CD8-positive, alpha-beta memory T cell (primary cell): Measurements from ENCODE around the gene LIPG. TPM values are rescaled to one million over a fixed set of nuclear protein-coding genes. Genes with fewer than 3 reads are reported as not detected.

Source experiments
- CTCF ChIA-PET: fragments of 350-600 bp; sonication (Branson Sonifier 250); formaldehyde crosslinking; loops from one replicate; lab custom pipeline; 2021; ENCODE audit warnings: antibody characterized with exemption; lab: Charles Lee
- POLR2A ChIA-PET: fragments of 350-600 bp; sonication (Branson Sonifier 250); formaldehyde crosslinking; loops from one replicate; lab custom pipeline; 2021; ENCODE audit warnings: antibody characterized with exemption; lab: Charles Lee
- DNase-seq, 5 donors: peaks; one replicate each; pipeline versions ENCODE4 v3.0.0 to v3.0.0-alpha.2; 2020 to 2022; ENCODE audit warnings: mixed read lengths in 1 of 5
- H3K27ac ChIP-seq: one replicate; pipeline ENCODE4 v1.7.0; 2013; ENCODE audit warnings: low read depth, mild to moderate bottlenecking, low read length, moderate library complexity
- H3K27me3 ChIP-seq: 2 replicates; pipeline ENCODE4 v1.7.0; 2013; ENCODE audit warnings: low read length, mild to moderate bottlenecking; ENCODE audit not compliant: insufficient read depth, poor library complexity, severe bottlenecking
- H3K36me3 ChIP-seq: 2 replicates; pipeline ENCODE4 v1.7.0; 2013; ENCODE audit warnings: mild to moderate bottlenecking, low read length, moderate library complexity; ENCODE audit not compliant: insufficient read depth
- H3K4me1 ChIP-seq: 2 replicates; pipeline ENCODE4 v1.7.0; 2013; ENCODE audit warnings: mild to moderate bottlenecking, low read length, moderate library complexity; ENCODE audit not compliant: insufficient read depth
- H3K4me3 ChIP-seq: 2 replicates; pipeline ENCODE4 v1.7.0; 2013; ENCODE audit warnings: mild to moderate bottlenecking, low read length
- H3K9me3 ChIP-seq: 2 replicates; pipeline ENCODE4 v1.7.0; 2013; ENCODE audit warnings: mild to moderate bottlenecking, low read length
- H3K27ac Mint-ChIP-seq, 8 donors: one replicate each; pipeline ENCODE4 v1.8.0; 2020 to 2021; ENCODE audit warnings: mixed read lengths in 8 of 8, mild to moderate bottlenecking in 6 of 8, inconsistent platforms in 3 of 8, moderate library complexity in 3 of 8
- H3K27me3 Mint-ChIP-seq, 2 donors: one replicate each; pipeline ENCODE4 v1.8.0; 2020 to 2021; ENCODE audit warnings: mixed read lengths in 2 of 2, mild to moderate bottlenecking in 1 of 2, moderate library complexity in 1 of 2
- H3K36me3 Mint-ChIP-seq, 3 donors: one replicate each; pipeline ENCODE4 v1.8.0; 2020 to 2021; ENCODE audit warnings: mixed read lengths in 3 of 3, inconsistent platforms in 1 of 3, mild to moderate bottlenecking in 1 of 3
- H3K4me1 Mint-ChIP-seq, 3 donors: one replicate each; pipeline ENCODE4 v1.8.0; 2020 to 2021; ENCODE audit warnings: mixed read lengths in 3 of 3, inconsistent platforms in 1 of 3, mild to moderate bottlenecking in 1 of 3
- H3K4me3 Mint-ChIP-seq, 7 donors: one replicate each; pipeline ENCODE4 v1.8.0; 2020 to 2021; ENCODE audit warnings: mixed read lengths in 7 of 7, mild to moderate bottlenecking in 6 of 7, moderate library complexity in 4 of 7, inconsistent platforms in 2 of 7
- H3K9me3 Mint-ChIP-seq, 5 donors: one replicate each; pipeline ENCODE4 v1.8.0; 2020 to 2022; ENCODE audit warnings: mixed read lengths in 5 of 5, mild to moderate bottlenecking in 3 of 5, moderate library complexity in 2 of 5, inconsistent platforms in 1 of 5
- polyA plus RNA-seq: library from polyadenylated mRNA; unstranded; fragments of 300-500 nt; fragmentation: Illumina TruSeq; gene quantifications from one replicate; pipeline ENCODE4 v1.2.3, GENCODE V29; 2021
- total RNA-seq, 2 experiments: library from RNA; stranded (reverse); gene quantifications; one replicate each; pipeline ENCODE4 v1.2.3, GENCODE V29; 2021

The LIPG gene
- total and polyA plus RNA-seq, 3 experiments from 2014 or later: not detected

GRCh38 chr18:49639643-49640391 lies 78.0 kb downstream of the LIPG start:
- Histone ChIP-seq H3K9me3 (no peaks in the 10 kb centered on the region), H3K27ac (no peak overlapping the region), H3K4me1 (no peaks in the 10 kb centered on the region), H3K36me3 (no peaks in the 10 kb centered on the region), H3K4me3 (no peak overlapping the region), H3K27me3 (no peaks in the 10 kb centered on the region)
- H3K36me3 Mint-ChIP-seq: peaks cover 0 to 5% (median 0%) of the 10 kb centered on the region in 3 donors
- H3K4me3 Mint-ChIP-seq: no peak overlapping the region
- no peaks in the 10 kb centered on the region for H3K4me1 Mint-ChIP-seq
- CTCF ChIA-PET: no interaction called here
- POLR2A ChIA-PET: no interaction called here
- H3K9me3 Mint-ChIP-seq: peaks cover 0 to 1% (median 0%) of the 10 kb centered on the region in 5 donors
- H3K27me3 Mint-ChIP-seq: peaks cover 3 to 24% of the 10 kb centered on the region in 2 donors
- no peak overlapping the region for H3K27ac Mint-ChIP-seq
- DNase-seq: no peak

DNA sequence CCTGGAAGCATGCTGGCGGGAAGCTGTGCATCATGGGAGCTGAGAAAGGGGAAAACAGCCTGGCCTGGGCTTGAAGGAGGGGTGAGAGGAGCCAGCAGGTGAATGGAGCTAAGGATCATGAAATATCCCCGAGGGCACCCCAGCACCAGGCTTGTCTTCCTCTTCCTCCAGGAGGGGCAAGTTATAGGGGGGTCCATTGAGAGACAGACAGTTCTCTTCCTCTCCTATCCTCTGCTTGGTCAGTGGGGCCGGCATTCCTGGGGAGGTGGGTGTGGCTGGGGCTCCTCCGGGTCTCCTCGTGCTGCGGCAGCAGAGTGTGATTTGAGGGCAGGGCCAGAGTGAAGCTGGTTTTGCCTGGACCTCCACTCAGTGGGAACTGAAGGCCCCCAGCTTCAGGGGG lies 78.9 kb downstream of the LIPG start:
- Mint-ChIP-seq H3K27me3 (peaks cover 3 to 24% of the 10 kb centered on the region in 2 donors), H3K36me3 (peaks cover 0 to 5% (median 0%) of the 10 kb centered on the region in 3 donors), H3K27ac (no peak overlapping the region), H3K4me1 (no peaks in the 10 kb centered on the region), H3K4me3 (no peak overlapping the region), H3K9me3 (peaks cover 0 to 1% (median 0%) of the 10 kb centered on the region in 5 donors)
- Histone ChIP-seq H3K27ac (no peak overlapping the region), H3K4me1 (no peaks in the 10 kb centered on the region), H3K4me3 (no peak overlapping the region), H3K27me3 (no peaks in the 10 kb centered on the region), H3K9me3 (no peaks in the 10 kb centered on the region), H3K36me3 (no peaks in the 10 kb centered on the region)
- no peak for DNase-seq
- ChIA-PET POLR2A (no interaction called here), CTCF (interaction anchor here (1.0 kb wide), 1 partner anchor 130 kb away, joined by 3 read pairs; no protein-coding TSS in a partner anchor)

DNA sequence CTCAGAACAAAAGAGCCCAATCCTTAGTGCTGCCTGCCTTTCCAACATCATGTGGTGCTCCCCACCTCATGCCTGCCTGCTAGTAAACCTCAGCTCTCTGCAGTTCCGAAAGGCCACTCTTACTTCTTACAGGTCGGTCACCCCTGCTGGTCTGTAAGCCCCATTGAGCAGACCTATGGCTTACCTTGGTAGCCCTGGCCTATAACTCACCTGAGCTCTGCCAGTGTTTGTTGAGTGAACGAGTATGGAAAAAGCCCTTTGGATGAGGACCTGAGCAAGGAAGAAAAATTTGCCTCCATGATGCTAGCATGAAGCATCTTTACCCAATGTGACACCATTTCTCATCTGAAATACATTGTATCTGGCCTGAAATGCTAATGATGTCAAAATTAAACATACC lies 83.3 kb downstream of the LIPG start:
- Mint-ChIP-seq H3K27me3 (peaks cover 3 to 14% of the 10 kb centered on the region in 2 donors), H3K27ac (no peak overlapping the region), H3K9me3 (no peaks in the 10 kb centered on the region), H3K4me3 (no peak overlapping the region), H3K4me1 (no peaks in the 10 kb centered on the region), H3K36me3 (no peaks in the 10 kb centered on the region)
- H3K4me3 ChIP-seq: no peak overlapping the region
- no peak overlapping the region for H3K27ac ChIP-seq
- ChIA-PET CTCF (no interaction called here), POLR2A (no interaction called here)
- DNase-seq: no peak
- H3K4me1 ChIP-seq: no peaks in the 10 kb centered on the region
- no peaks in the 10 kb centered on the region for H3K36me3 ChIP-seq
- H3K9me3 ChIP-seq: no peaks in the 10 kb centered on the region
- no peaks in the 10 kb centered on the region for H3K27me3 ChIP-seq

- POLR2A ChIA-PET: no interaction called here
- H3K36me3 ChIP-seq: no peaks in the 10 kb centered on the region
- no peaks in the 10 kb centered on the region for H3K4me1 ChIP-seq
- no peaks in the 10 kb centered on the region for H3K4me1 Mint-ChIP-seq
- H3K9me3 ChIP-seq: no peaks in the 10 kb centered on the region
- no peak overlapping the region for H3K27ac ChIP-seq
- DNase-seq: no peak
- no peaks in the 10 kb centered on the region for H3K36me3 Mint-ChIP-seq
- H3K4me3 ChIP-seq: no peak overlapping the region
- peaks cover 3 to 14% of the 10 kb centered on the region in 2 donors for H3K27me3 Mint-ChIP-seq
- CTCF ChIA-PET: no interaction called here
- no peak overlapping the region for H3K4me3 Mint-ChIP-seq
- no peak overlapping the region for H3K27ac Mint-ChIP-seq
- no peaks in the 10 kb centered on the region for H3K27me3 ChIP-seq
- H3K9me3 Mint-ChIP-seq: no peaks in the 10 kb centered on the region
Observed at GRCh38 chr18:49645841-49646351, 84.0 kb downstream of the LIPG start.

DNA sequence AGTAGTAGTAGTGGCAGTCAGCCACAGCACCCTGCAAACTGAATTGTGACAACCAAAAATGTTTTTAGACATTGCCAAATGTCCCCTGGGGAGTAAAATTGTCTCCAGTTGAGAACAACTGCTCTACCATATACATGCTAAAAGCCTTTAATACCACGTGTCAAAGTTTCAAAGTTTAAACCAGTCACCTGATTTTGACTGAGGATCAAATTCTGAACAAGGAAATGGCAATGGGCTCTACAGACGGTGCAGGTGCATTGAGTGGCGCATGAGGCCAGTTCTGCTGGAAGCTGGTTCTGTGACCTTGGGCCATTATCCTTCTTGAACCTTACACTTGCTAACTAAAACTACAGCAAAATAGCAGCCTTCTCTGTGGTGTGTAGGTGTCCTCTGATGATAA lies 85.0 kb downstream of the LIPG start:
- no peaks in the 10 kb centered on the region for H3K9me3 Mint-ChIP-seq

GRCh38 chr18:49647496-49648168 lies 85.8 kb downstream of the LIPG start:
- Histone ChIP-seq H3K27ac (no peak overlapping the region), H3K27me3 (no peaks in the 10 kb centered on the region), H3K9me3 (no peaks in the 10 kb centered on the region), H3K4me1 (no peaks in the 10 kb centered on the region), H3K4me3 (no peak overlapping the region), H3K36me3 (no peaks in the 10 kb centered on the region)
- Mint-ChIP-seq H3K36me3 (no peaks in the 10 kb centered on the region), H3K27me3 (peaks cover 0 to 8% of the 10 kb centered on the region in 2 donors), H3K27ac (no peak overlapping the region), H3K4me1 (no peaks in the 10 kb centered on the region), H3K9me3 (no peaks in the 10 kb centered on the region), H3K4me3 (no peak overlapping the region)
- no peak for DNase-seq
- POLR2A ChIA-PET: no interaction called here
- CTCF ChIA-PET: no interaction called here

More for the DNA sequence above, 85.0 kb downstream of the LIPG start:
- Mint-ChIP-seq H3K36me3 (no peaks in the 10 kb centered on the region), H3K27ac (peak overlapping the region in 1 of 8 donors; percentile 47), H3K4me3 (no peak overlapping the region), H3K4me1 (no peaks in the 10 kb centered on the region), H3K27me3 (peaks cover 0 to 8% of the 10 kb centered on the region in 2 donors)
- POLR2A ChIA-PET: no interaction called here
- no peak for DNase-seq
- H3K9me3 ChIP-seq: no peaks in the 10 kb centered on the region
- H3K27me3 ChIP-seq: no peaks in the 10 kb centered on the region
- H3K36me3 ChIP-seq: no peaks in the 10 kb centered on the region
- no peak overlapping the region for H3K4me3 ChIP-seq
- no peaks in the 10 kb centered on the region for H3K4me1 ChIP-seq
- H3K27ac ChIP-seq: no peak overlapping the region
- CTCF ChIA-PET: no interaction called here

DNA sequence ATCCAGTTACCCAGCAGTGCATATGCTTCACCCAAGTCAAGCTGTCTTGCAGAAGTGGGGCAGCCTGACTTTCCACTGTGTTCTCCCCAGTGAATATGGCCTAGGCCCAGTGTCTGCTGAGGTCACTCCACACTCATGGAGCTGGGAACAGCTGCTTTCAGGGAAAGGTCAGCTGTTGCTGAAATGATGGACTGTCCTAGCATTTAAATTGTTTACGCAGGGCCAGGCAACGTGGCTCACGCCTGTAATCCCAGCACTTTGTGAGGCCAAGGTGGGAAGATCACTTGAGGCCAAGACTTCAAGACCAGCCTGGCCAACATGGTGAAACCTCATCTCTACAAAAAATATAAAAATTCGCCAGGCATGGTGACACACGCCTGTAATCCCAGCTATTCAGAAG lies 86.5 kb downstream of the LIPG start:
- Histone ChIP-seq H3K4me1 (no peaks in the 10 kb centered on the region), H3K27ac (no peak overlapping the region), H3K9me3 (no peaks in the 10 kb centered on the region), H3K27me3 (no peaks in the 10 kb centered on the region), H3K36me3 (no peaks in the 10 kb centered on the region), H3K4me3 (no peak overlapping the region)
- no peak for DNase-seq
- Mint-ChIP-seq H3K27ac (no peak overlapping the region), H3K4me3 (no peak overlapping the region), H3K4me1 (peaks cover 0 to 5% (median 2%) of the 10 kb centered on the region in 3 donors), H3K27me3 (peaks cover 0 to 8% of the 10 kb centered on the region in 2 donors), H3K36me3 (no peaks in the 10 kb centered on the region), H3K9me3 (no peaks in the 10 kb centered on the region)
- ChIA-PET POLR2A (no interaction called here), CTCF (no interaction called here)
